Loucy (cell line): ENCODE results near the gene LPCAT2.

Experiments
- EZH2phosphoT487 ChIP-seq: fragments of 200-600 bp; IDR thresholded peaks from 2 replicates; pipeline ENCODE4 v1.6.1; 2018; ENCODE audit warnings: antibody characterized with exemption, mild to moderate bottlenecking, moderate library complexity, borderline replicate concordance
- TF ChIP-seq, protein P1 (sequence below): fragments of 200-600 bp; sonication (generic); conservative IDR thresholded peaks from 2 replicates; pipeline ENCODE4 v1.5.1; 2014; ENCODE audit warnings: mild to moderate bottlenecking, antibody characterized with exemption, low read length

DNA sequence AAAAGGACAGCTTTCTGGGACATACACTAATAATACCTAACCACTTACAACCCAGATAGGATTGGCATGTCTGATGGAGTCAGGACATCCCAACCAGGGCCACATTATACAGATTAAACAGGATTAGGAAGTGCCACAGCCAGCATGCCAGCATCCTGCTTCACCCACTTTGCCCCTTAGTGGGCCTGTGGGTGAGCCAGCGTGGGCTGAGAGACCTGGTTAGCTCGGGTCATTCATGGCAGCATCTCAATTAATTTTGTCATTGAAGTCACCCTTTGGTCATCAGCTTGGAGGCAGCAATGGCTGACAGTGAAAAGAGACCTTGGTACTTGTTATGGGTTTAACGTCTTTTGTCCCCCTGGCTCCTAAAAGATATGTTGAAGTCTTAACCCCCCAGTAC, 117.0 kb downstream of the LPCAT2 start:
- TF ChIP-seq EZH2phosphoT487, result no peak
- TF ChIP-seq, protein P1, sequence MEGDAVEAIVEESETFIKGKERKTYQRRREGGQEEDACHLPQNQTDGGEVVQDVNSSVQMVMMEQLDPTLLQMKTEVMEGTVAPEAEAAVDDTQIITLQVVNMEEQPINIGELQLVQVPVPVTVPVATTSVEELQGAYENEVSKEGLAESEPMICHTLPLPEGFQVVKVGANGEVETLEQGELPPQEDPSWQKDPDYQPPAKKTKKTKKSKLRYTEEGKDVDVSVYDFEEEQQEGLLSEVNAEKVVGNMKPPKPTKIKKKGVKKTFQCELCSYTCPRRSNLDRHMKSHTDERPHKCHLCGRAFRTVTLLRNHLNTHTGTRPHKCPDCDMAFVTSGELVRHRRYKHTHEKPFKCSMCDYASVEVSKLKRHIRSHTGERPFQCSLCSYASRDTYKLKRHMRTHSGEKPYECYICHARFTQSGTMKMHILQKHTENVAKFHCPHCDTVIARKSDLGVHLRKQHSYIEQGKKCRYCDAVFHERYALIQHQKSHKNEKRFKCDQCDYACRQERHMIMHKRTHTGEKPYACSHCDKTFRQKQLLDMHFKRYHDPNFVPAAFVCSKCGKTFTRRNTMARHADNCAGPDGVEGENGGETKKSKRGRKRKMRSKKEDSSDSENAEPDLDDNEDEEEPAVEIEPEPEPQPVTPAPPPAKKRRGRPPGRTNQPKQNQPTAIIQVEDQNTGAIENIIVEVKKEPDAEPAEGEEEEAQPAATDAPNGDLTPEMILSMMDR, result no peak
